ENCODE data around the gene DGKI.

DGKI gene

DNA sequence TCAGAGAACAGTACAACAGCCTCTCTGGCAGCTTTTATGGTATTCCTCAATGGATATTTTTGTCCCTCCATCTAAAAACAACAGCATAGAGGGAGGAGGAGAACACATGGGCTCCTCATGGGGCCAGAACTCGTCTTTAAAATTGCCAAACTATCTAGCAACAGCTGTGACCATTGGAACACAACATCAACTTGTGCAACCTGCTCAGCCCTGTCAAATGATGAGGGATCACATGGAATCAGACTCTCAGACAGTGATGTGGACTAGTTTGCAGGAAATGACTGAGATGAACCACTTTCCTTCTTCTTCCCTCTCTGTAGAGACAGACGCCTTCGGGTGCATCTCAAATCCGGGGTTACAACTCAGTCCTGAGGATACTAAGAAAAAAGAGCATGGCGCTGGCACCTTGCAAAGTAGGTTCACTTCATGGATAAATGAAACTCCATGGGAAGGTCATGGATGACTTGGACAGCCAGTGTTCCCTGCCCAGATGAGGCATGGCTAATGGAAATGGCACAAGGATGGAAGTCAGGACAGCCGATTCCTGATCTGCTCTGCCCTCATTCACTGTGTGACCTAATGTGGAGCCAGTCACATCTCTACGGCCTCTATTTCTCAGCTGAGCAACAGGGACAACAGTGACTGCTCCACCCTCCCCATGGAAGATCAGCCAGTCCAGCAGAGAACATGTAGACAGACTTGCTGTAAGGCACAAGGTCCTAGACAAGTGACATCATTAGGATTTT, 24.6 kb upstream of the DGKI start:
- DNase-seq (ENCODE audit: low spot score) = no peak

DNA sequence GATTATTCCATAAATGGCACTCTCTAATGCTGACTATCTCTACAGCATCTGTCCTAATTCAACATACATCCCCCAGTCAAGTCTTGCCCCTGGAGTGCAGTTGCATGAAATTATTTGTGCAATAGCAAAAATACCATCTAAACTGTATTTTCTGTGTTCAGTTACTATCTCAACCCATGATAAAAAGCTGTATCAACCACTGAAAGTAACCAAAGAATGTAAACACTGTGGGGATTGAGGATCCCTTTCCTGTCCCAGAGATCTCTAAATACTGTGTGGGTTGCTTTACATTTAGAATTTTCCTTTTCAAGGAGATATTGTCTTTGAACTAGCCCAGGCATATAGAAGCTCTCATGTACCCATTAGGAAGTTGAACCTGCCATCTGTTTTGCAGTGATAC, 23.9 kb upstream of the DGKI start:
- DNase-seq (ENCODE audit: low spot score) = no peak

DNA sequence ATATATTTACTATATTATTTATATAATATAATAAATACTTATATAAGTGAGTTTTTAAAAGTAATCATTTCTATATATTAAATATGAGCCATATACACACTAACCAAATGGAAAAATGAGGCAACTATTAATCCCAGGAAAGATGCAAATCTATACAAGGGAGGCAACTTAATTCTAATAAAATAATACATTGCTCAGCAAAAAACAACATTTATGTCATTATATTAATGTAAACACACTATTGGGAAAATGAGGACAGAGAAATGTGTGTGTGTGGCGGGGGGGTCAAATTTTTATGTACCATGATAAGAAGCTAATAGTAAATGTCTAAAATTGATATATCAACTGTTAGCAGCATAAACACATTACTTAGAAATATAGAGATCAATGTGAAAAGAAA, 23.3 kb upstream of the DGKI start:
- DNase-seq (ENCODE audit: low spot score) = no peak

DNA sequence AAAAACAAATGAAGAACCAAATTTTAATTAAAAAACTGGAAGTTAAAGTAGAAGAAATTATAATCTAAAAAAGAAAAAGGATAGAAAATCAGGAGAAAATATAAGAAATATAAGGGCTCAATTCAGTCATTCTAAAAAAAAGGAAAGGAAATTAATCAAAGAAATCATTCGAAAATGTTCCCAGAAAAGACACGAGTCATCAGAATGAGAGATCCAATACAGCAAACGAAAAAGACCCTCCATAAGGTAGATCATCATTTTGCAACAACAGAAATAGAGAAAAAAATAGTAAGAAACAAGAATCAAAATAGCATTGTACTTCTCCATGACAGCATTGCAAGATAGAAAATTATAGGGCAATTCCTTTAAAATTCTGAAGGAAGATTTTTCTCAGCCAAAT, 22.5 kb upstream of the DGKI start:
- DNase-seq (ENCODE audit: low spot score) = no peak

DNA sequence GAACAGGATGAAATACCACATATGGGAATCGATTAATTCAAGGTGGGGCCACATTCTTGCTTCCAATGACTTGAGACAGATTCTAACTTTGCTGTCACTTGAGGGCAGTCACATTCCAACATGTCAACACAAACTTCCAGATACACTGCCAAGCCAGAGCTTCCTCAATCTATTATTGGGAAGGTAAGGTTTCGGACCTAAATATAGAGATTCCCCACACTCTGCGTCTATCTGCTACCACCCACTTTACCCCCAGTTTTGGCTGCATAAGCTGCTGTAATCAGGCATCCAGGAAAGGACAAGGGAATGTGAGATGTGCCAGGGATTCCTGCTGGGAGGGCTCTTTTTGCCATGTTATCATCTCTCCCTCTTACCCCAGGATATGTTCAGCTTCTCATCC, 20.5 kb upstream of the DGKI start:
- no peak for DNase-seq (ENCODE audit: low spot score)

DNA sequence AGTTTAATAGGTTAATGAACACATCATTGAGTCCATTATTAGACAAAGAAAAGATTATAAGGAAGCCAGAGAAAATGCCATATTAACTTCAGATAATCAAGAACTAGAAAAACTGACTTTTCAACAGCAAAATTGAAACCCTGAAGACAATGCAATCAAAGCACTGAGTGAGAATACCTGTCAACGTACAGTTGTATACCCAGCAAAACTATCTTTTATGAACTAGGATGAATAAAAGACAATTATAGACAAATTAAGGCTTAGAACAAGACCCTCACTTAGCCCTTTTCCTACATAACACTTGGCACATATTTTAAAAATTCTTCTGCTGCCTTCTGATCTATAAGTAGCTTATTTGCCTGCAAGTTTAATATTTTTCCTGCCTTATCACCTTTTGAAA, 19.0 kb upstream of the DGKI start:
- DNase-seq (ENCODE audit: low spot score) = no peak

DNA sequence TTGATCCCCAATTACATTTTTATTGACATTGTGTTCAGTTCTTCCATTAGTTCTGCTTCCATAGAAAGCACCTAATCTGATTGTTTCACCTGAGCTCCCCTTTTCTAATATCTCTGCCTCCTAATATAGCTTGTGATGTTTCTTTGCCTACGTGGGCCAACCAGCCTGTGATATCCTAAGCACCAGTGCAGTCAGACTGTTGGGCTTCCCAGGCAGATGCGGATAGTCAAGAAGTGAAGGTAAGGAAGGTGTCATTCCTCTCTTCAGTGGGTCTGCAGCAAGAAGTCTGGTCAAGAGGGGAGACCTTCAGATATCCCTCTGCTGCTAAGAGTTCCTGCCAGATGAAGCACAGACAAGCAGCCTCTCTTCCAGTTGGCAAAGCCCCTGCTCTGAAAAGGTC, 16.2 kb upstream of the DGKI start:
- DNase-seq (ENCODE audit: low spot score) = no peak

DNA sequence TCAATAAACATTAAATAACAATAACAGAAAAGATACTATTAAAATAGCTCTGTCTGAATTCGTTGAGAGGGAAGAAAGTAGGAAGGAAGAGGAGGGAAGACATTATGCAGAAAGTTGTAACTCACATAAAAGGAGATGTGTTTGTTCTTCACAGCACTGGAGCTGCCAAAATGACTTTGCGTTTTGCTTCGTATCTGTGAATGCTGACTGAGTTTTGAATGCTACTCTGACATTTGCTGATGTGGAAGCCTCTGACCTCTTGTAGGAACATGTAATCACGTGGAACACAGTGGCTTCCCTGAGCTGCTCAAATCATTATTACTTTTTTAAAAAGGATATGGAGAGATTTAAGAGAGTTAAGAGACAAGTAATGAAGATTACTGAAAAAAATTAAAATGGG, 15.6 kb upstream of the DGKI start:
- DNase-seq (ENCODE audit: low spot score) = no peak

DNA sequence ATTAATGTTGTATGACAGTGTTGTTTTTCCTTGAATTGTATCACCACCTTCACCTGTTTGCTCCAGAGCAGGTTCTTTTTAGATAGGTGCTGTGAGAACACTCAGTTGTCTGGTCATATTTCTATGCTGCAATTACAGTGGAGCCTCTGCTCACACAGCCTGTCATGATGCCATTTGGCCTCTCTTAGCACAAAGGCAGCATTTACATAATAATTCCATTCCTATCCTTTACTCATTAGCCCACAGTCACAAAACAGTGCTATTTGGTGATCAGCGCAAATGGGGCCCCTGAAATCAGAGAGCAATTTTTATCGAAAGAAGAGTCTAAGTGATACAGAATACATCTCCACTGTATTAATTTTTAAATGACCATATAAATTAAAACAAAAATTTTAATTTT, 13.8 kb upstream of the DGKI start:
- DNase-seq (ENCODE audit: low spot score) = no peak

DNA sequence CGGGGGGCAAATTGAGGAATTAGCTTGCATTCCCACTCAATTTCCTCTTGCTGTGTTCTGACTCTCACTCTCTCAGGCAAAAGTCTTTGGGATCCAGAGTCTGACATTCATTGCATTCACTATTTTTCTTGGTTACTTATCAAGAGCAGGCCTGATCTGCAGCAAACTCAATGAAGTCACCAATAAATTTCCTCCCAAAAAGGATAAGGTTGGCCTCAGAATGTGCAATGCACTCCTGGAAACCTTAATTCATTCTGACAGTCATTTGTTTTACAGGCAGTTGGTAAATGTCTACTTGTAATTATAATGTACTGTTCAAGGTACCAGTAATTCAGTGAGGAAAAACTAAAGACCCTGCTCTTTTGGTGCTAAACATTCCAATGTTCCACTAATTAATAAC, 6.3 kb upstream of the DGKI start:
- no peak for DNase-seq (ENCODE audit: low spot score)

DNA sequence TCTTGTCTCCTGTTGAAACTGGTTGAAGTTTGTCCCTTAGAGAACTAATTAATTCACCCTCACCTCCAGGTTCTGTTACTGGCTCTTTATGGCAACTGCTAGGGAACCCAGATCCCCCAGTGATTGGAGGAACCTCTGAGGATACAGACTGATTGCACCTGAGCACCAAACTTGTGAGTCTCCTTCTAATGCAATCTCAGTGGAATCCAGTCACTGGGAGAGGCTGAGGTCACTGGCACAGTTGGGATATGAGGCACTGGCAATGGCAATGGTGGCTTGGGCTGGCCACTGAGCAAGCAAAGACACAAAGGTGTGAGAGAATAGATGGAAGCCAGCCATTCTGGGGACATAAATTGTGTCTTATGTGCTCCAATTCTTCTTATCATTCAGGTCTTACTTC, 5.3 kb upstream of the DGKI start:
- DNase-seq (ENCODE audit: low spot score) = no peak

DNA sequence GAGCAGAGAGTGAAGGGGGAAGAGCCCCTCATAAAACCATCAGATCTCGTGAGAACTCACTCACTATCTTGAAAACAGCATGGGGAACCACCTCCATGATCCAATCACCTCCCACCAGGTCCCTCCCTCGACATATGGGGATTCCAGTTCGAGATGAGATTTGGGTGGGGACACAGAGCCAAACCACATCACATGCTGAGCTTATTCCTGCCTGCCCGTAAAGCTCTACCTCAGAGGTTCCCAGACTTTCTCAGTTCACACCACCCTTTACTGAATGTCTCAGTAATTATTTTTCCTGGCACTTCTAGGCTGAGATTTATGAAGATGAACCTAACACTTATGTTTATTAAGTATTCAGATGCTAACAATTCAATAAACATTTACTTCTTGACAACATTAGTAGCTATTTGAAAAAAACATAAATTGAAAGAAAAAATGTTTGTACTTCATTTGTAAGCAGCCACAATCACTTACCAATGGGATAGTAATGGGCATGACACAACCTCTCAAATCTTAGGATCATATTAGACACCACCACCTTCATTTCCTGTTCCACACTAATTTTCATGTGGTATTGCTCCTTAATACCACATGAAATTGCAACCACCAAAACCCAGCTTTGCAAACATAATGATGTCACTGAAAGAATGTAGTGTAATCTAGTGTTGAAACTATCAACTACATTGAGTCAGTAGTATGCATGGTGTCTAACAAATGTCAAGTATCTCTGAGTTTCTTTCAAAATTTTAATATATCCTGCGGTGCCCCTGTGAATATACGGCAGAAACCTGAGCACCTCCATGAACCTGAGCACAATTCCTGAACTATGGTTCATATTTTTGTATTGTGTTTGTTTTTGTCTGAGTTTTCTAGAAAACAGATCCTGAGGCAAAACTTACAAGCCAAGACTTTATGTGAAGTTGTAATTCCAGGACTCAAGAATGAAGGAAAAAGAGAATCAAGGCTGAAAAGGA, 4.5 kb upstream of the DGKI start:
- DNase-seq (ENCODE audit: low spot score) = no peak

DNA sequence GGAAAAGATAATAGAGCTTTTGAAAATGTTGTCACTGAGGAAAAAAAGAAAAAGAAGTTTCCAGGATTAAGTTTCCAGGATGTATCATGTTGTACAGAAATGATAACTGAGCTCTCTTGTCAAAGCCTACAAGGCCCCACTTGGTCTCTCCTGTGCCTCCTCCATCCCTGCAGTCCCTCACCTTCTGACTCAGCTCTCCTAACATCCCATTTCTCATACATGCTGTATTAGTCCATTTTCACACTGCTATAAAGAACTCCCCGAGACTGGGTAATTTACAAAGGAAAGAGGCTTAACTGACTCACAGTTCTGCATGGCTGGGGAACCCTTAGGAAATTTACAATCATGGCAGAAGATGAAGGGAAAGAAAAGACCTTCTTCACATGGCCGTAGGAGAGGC, 3.8 kb upstream of the DGKI start:
- no peak for DNase-seq (ENCODE audit: low spot score)

DNA sequence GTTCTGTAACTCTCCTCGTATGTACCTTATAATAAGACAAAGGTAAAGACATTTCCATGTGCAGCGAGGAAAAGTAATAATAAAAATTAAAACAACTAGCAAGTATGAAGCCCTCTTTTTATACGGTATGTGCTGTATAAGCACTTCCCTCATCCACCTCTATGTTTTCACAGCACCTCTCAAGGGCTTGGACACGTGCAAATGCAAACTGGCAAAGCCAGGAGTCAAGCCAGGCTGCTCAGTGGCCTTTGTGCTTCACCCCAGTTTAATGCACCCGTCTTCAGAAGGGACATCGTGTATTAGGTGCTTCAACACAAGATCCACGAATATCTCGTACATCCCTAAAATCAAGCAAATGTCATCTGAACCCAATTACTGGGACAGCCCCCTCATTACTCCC, 1.3 kb upstream of the DGKI start:
- no peak for DNase-seq (ENCODE audit: low spot score)

DNA sequence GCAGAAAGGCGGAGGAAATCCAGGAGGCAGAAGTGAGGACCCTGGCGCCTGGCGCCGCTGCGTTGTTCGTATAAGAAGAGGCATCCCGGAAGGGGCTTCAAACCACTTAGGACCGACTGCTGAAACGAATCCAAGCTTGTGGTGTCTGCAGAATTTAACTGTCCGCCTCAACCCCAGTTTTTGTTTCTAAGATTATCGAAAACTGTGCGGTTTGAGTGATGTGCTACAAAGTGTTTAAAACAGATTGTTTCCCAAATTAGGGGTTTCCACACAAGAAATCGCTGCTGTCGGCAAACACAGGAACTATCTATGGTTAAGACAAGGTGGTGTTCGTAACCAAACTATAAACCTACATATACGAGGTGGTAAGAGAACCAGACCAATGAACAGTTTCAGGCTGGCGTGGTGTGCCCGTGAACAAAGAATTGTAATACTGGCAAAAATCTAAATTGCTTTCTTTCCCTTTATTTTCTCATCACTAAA, 835 bp upstream of the DGKI start:
- no peak for DNase-seq (ENCODE audit: low spot score)

DNA sequence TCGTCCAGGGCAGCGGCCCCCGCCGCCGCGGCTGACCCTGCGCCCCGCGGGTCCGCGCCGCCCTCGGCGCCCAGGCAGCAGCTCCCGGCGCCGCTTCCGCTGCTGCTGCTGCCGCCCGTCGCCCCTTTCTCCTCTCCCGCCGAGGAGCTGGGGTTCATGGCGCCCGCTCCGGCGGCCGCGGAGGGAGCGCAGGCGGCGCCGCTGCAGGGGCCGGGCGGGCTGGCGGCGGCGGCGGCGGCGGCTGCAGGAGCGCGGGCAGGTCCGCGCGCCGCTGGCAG, 286 bp downstream of the DGKI start:
- no peak for DNase-seq (ENCODE audit: low spot score)

DNA sequence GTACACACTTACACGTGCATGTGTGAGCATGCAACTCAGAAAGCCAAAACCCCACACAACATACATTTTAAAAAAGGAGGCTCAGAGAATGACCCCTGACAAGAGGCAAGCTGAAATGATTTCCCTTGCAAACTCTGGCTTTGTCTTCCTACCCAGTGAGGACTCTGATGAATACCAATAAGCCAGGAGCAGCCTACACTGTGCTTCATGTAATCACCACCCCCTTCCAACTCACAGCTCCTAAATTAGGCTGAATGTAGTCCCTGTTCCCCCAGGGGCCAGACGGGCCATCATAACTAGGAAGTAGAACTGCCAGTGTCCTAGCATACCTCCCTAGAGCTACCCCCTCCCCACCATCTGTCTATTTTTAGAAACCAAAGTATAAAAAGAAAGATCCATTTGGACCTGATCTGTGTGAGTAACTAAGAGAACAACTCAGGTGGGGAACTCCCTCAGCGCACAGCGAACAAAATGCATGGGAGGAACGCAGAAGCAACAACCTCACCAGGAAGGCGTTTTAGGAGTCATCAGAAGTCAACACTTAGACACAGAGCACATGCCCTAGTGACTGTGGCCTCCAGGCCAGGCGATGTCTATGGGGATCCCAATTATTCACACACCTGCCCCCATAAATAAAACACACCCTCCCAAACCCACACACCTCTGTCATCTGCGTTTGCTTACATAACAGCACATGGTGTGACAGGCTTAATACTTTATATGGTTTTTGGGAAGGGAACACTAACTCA, 1.9 kb downstream of the DGKI start:
- DNase-seq (ENCODE audit: low spot score) = no peak

DNA sequence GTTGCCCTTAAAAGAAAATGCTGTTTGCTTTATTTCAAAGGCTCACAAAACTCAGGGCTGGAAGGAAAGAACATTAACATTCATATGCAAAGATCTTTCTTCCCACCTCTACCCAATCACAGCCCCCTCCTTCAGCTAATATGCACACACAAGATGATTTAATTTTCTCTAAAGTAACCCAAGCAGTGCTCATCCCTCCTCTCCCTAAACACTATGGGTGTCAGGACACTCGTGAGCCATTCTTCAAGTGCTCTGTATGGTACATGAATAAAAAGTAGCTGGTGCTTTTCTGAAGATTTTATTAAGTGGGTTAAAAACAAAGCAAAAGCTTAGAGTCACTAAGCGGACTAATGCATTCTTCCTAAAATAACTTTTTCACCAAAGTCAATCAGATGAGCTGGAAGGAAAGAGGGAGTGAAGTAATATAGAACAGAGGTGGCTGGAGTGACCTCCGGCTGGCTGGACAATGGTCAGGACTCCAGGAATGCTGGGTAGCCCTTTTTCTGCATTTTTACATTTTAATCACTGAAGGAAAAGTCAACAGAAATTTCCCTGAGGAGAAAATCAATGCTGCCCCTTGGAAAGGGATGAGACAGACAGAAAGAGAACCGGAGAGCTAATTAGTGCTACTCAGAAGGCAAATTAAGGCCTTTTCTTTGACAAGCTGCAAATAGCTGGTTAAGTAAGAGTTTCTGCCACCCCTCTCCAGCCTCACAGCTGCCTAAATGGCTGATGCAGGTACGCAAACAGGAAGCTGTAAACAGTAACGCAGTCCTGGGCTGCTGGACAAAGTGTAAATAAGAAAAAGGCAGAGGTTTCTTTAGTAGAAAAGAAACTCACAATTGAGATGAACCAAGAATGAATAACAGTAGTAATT, 6.6 kb downstream of the DGKI start:
- no peak for DNase-seq (ENCODE audit: low spot score)

DNA sequence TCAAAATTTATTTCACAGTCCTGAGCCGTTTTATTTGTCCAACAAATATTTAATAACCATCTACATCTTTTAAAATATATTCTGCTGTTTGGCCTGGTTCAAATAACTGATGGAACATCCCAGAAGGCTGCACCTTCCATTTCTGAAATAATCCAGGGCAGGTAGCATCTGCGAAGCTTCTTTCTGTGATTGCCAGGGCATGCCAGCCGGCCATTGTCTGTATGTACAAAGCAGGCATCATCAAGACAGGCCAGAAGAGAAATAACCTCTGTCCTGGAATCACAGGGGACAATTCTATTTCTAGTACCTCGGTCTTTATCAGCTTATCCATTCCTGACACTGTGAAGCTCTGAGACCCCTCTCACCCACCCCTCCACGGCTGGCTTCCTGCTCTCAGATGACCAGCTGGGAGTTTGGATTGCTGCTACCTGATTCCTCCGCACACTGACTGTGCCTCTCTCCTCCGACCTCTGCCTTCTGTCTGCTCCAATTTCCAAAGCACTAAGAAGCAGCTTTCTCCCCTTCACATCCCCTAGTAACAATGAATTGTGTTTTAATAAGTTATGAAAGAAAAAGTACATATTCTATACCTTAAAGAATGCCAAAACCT, 8.0 kb downstream of the DGKI start:
- DNase-seq (ENCODE audit: low spot score) = no peak

DNA sequence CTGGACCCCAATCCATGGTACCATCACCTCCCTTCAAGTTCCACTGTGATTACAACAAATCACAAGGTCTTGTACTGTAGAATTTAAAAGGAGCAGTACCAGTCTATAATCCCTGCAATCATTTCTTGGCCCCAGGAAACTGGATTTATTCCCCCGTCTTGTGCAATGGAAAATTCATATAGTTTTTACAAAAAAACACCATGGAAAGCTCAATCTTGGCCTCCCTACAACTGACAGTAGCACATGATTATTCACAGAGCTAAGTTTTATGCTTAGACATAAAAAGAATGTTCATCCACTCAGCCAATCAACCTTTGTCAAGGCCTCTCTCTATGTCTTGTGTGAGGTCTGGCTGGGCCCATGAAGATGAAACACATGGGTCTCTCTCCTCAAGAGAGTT, 10.2 kb downstream of the DGKI start:
- DNase-seq (ENCODE audit: low spot score) = no peak

DNA sequence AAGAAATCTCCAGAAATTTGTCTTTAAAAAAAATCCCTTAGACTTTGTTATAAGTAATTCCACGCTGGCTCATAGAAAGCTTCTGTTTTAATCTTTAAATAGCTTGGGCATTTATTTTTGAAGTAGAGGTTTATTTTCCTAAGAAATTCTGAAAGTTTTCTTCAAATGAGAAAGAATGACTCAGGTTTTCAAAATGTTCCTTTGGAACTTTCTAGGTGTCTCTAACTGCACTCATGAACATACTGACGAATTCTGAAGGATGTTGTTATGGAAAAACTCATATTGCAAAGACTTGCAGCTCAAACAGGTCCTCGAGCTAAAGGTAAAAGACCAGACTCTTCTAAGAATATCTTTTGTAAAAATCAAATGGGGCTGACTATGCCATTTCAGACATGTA, 10.7 kb downstream of the DGKI start:
- no peak for DNase-seq (ENCODE audit: low spot score)
